ENCODE results near the gene UBTD1. TPM values are rescaled to one million over a fixed set of nuclear protein-coding genes. Genes with fewer than 3 reads are reported as not detected.

The UBTD1 gene
- total RNA-seq, 2 donors from 2014 or later, result 1.8 to 2.4 TPM

Other genes starting within 250 kb of the UBTD1 start
- 1 to 10 TPM; 6.4 to 6.8 TPM for gene ARHGAP19, start 206.3 kb upstream of the UBTD1 start, total RNA-seq
- 10 to 100 TPM in 1 of 2 donors, 1 to 10 TPM in 1; 6.9 to 10.5 TPM for gene FRAT1, start 179.7 kb upstream of the UBTD1 start, total RNA-seq
- 10 to 100 TPM; 41.4 to 43.9 TPM for gene FRAT2, start 164.2 kb upstream of the UBTD1 start, total RNA-seq
- 10 to 100 TPM; 13.9 to 15.1 TPM for gene RRP12, start 97.6 kb upstream of the UBTD1 start, total RNA-seq
- 100 to 1,000 TPM; 216 to 249 TPM for gene PGAM1, start 72.7 kb upstream of the UBTD1 start, total RNA-seq
- 10 to 100 TPM; 21.7 to 22.6 TPM for gene EXOSC1, start 52.9 kb upstream of the UBTD1 start, total RNA-seq
- 10 to 100 TPM; 29.1 to 31.5 TPM for gene ZDHHC16, start 52.7 kb upstream of the UBTD1 start, total RNA-seq
- 10 to 100 TPM; 38.9 to 42.3 TPM for gene MMS19, start 502 bp upstream of the UBTD1 start, total RNA-seq
- not detected for gene ANKRD2, start 73.9 kb downstream of the UBTD1 start, total RNA-seq
- under 1 TPM in 1 of 2 donors, not detected in 1; 0.15 TPM for gene HOGA1, start 85.5 kb downstream of the UBTD1 start, total RNA-seq
- gene C10orf62, start 90.8 kb downstream of the UBTD1 start, total RNA-seq, result not detected
- 1 to 10 TPM; 1.3 to 1.6 TPM for gene MORN4, start 134.6 kb downstream of the UBTD1 start, total RNA-seq
- 10 to 100 TPM in 1 of 2 donors, 1 to 10 TPM in 1; 9.4 to 13.0 TPM for gene PI4K2A, start 141.7 kb downstream of the UBTD1 start, total RNA-seq
- gene AVPI1, start 188.3 kb downstream of the UBTD1 start, total RNA-seq, result 10 to 100 TPM; 38.7 to 43.8 TPM
- 10 to 100 TPM; 24.9 to 37.0 TPM for gene MARVELD1, start 214.8 kb downstream of the UBTD1 start, total RNA-seq
- gene ZFYVE27, start 238.2 kb downstream of the UBTD1 start, total RNA-seq, result 10 to 100 TPM; 52.1 to 57.6 TPM